Astrocyte of the cerebellum (primary cell): ENCODE data around the gene ANKLE2.

Experiments used
- DNase-seq: peaks from one replicate; pipeline ENCODE4 v3.0.0-alpha.2; 2011; ENCODE audit warnings: low read depth
- H3K4me3 ChIP-seq: 2 replicates; pipeline ENCODE4 v1.5.1; 2011; ENCODE audit warnings: mild to moderate bottlenecking, low read depth, low read length, moderate library complexity
- in situ Hi-C: cut with HindIII; loops from 2 replicates; pipeline ENCODE4 v1.10.0; 2017; ENCODE audit warnings: low sequenced_read_pairs
- TF ChIP-seq, protein P1 (sequence below): IDR thresholded peaks from 2 replicates; pipeline ENCODE4 v1.5.1; 2012; ENCODE audit warnings: low read length, low read depth, moderate library complexity, mild to moderate bottlenecking; ENCODE audit errors: missing control alignments

ANKLE2 gene

DNA sequence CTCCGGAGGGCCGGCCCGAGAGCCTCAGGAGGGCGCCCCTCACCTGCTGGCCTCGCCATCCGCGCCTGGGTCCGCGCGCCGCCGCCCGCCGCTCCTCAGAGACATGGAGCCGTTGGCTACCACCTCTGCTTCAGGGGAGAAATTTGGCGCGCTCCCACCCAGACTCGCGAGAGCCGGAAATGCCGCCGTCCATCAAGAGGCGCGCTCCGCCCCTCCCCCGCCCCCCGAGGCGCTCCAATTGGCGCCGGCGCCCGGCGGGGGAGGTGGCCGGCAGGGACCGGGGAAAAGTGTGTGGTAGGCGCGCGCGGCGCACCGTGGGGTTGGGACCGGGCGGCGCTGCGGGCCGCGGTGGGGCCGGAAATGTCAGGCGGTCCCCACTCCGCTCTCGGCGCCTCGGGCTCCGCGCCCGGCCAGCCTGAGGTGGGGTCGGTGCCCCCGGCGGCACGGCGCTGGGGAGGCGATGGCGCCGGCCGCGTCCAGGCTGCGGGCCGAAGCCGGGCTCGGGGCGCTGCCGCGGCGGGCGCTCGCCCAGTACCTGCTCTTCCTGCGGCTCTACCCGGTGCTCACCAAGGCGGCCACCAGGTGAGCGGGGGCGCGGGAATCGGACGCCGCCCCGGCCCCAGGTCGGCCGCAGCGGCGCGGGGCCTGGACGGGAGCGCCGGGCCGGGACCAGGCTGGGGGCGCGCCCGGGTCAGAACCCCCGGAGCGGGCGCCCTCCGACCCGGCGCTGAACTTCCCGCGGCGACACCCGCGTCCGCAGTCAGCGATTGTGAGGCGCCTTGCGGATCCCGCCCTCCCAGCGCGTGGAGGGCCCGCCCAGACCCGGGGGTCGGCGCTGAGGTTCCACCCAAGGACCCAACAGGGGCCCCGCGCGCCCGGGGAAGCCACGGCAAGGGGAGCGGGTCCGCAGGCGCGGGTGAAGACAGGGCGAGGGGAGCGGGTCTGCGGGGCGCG is 74.1 kb downstream of the ANKLE2 start, which contains the start of the genes POLE and PXMP2:
TSS of gene POLE (minus strand) at position 132 of the 954 bp plus-strand sequence. CDS start at position 105, 27 bp downstream.
TSS of gene PXMP2 (plus strand) at position 377 of the 954 bp plus-strand sequence. CDS start at position 461, 84 bp downstream.
- TF ChIP-seq, protein P1, sequence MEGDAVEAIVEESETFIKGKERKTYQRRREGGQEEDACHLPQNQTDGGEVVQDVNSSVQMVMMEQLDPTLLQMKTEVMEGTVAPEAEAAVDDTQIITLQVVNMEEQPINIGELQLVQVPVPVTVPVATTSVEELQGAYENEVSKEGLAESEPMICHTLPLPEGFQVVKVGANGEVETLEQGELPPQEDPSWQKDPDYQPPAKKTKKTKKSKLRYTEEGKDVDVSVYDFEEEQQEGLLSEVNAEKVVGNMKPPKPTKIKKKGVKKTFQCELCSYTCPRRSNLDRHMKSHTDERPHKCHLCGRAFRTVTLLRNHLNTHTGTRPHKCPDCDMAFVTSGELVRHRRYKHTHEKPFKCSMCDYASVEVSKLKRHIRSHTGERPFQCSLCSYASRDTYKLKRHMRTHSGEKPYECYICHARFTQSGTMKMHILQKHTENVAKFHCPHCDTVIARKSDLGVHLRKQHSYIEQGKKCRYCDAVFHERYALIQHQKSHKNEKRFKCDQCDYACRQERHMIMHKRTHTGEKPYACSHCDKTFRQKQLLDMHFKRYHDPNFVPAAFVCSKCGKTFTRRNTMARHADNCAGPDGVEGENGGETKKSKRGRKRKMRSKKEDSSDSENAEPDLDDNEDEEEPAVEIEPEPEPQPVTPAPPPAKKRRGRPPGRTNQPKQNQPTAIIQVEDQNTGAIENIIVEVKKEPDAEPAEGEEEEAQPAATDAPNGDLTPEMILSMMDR = no peak
- peak; percentile 87 for DNase-seq
- in situ Hi-C loops = loop anchor here (5.0 kb wide), 1 partner anchor 70 kb away; the partner anchor contains the start of gene P2RX2
- H3K4me3 ChIP-seq = peak within 1 kb of the TSS; percentile 63

DNA sequence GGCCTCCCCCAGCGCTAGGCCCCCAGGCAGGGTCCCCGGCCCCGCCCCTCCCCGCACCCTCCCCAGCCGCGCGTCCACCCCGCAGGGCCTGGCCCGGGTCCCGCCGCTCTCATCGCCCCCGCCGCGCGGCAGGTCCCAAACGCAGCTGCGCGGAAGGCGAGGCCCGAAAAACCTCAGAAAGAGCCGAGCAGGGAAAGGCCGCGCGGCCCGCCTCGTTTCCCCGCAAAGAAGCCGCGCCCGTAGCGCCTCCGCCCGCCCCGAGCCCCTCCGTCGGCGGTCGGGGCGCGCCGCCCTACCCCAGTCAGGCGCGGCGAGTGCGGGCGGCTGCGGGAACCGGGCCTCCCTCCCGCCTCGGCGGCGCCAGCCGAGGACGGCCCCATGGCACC is 74.8 kb downstream of the ANKLE2 start:
- in situ Hi-C loops = loop anchor here (5.0 kb wide), 1 partner anchor 70 kb away; the partner anchor contains the start of gene P2RX2
- peak overlapping the region; percentile 63 for H3K4me3 ChIP-seq
- no peak for DNase-seq
- TF ChIP-seq, protein P1 = no peak

- TF ChIP-seq, protein P1 = no peak
Measured at GRCh38 chr12:132685400-132685799, 76.2 kb downstream of the ANKLE2 start.

DNA sequence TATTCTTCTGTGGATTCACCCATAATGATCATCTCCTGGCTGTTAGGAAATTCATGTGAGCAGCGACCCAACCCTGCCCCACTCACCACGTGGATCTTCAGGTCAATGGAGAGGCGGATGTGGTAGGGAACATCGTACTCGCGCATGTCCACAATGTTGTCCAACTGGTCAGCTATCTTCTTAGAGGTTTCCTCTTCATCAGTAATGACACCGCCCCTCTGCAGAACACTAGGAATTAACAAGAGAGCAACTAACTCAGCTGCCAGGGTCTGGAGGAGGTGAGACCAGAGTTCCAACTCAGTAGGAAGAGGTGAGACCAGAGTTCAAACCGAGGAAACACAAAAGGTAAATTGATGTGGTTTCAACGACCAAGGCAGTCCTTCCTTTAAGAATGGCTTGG is 84.1 kb downstream of the ANKLE2 start:
- DNase-seq = no peak
- H3K4me3 ChIP-seq = no peak overlapping the region
- TF ChIP-seq, protein P1 = no peak
- in situ Hi-C loops = no loop called here

More at GRCh38 chr12:132685400-132685799, 76.2 kb downstream of the ANKLE2 start:
- no peak overlapping the region for H3K4me3 ChIP-seq
- DNase-seq = no peak
- in situ Hi-C loops = loop anchor here (5.0 kb wide), 1 partner anchor 68 kb away; the partner anchor contains the start of gene P2RX2

- TF ChIP-seq, protein P1 = no peak
- DNase-seq = no peak
- in situ Hi-C loops = no loop called here
- no peak overlapping the region for H3K4me3 ChIP-seq
Measured at GRCh38 chr12:132675757-132676432, 85.7 kb downstream of the ANKLE2 start.
